A673 (cell line): ENCODE data around the gene RGS3. TPM values are rescaled to one million over a fixed set of nuclear protein-coding genes. Genes with fewer than 3 reads are reported as not detected.

Experiments
- BruUV-seq: library from RNA; stranded (reverse); fragments of 400-500 nt; replicated peaks from 2 replicates; lab custom pipeline; 2021; lab: Mats Ljungman, UMichigan
- CTCF ChIA-PET: fragments of 300-600 bp; sonication (Branson Sonifier 250); formaldehyde crosslinking; loops from one replicate; lab custom pipeline; 2022; ENCODE audit warnings: antibody characterized with exemption; lab: Charles Lee
- POLR2A ChIA-PET: fragments of 300-600 bp; sonication (Branson Sonifier 250); formaldehyde crosslinking; loops from one replicate; lab custom pipeline; 2022; ENCODE audit warnings: antibody characterized with exemption; ENCODE audit not compliant: low non-redundant PET; lab: Charles Lee
- DNase-seq: peaks from one replicate; pipeline ENCODE4 v3.0.0-alpha.2; 2015; ENCODE audit warnings: low spot score
- H3K27ac ChIP-seq: fragments of 200-600 bp; sonication (generic); 2 replicates; pipeline ENCODE4 v1.5.1; 2016; ENCODE audit warnings: mixed run types, low read depth, mild to moderate bottlenecking, mixed read lengths, antibody characterized with exemption, low read length; ENCODE audit not compliant: poor library complexity, severe bottlenecking
- H3K27me3 ChIP-seq: fragments of 200-600 bp; sonication (generic); replicated peaks from 2 replicates; pipeline ENCODE4 v1.6.1; 2017; ENCODE audit warnings: mixed run types, low read depth, mild to moderate bottlenecking, mixed read lengths, antibody characterized with exemption, low read length; ENCODE audit not compliant: insufficient read depth, poor library complexity
- H3K36me3 ChIP-seq: fragments of 200-600 bp; sonication (generic); 2 replicates; pipeline ENCODE4 v1.6.1; 2016; ENCODE audit warnings: mixed run types, mild to moderate bottlenecking, mixed read lengths, antibody characterized with exemption, low read length; ENCODE audit not compliant: insufficient read depth, poor library complexity, severe bottlenecking
- H3K4me1 ChIP-seq: fragments of 200-600 bp; sonication (generic); 2 replicates; pipeline ENCODE4 v1.6.1; 2017; ENCODE audit warnings: mixed run types, mild to moderate bottlenecking, mixed read lengths, antibody characterized with exemption, low read length; ENCODE audit not compliant: insufficient read depth, poor library complexity, severe bottlenecking
- H3K4me3 ChIP-seq: fragments of 200-600 bp; sonication (generic); 2 replicates; pipeline ENCODE4 v1.5.1; 2016; ENCODE audit warnings: low read depth, mixed run types, mild to moderate bottlenecking, mixed read lengths, low read length; ENCODE audit not compliant: poor library complexity, severe bottlenecking
- H3K9me3 ChIP-seq: fragments of 200-600 bp; sonication (generic); 2 replicates; pipeline ENCODE4 v1.6.1; 2016; ENCODE audit warnings: mixed run types, low read depth, mild to moderate bottlenecking, mixed read lengths, antibody characterized with exemption, low read length; ENCODE audit not compliant: poor library complexity, severe bottlenecking
- EZH2 ChIP-seq: fragments of 200-600 bp; sonication (generic); IDR thresholded peaks from 2 replicates; pipeline ENCODE4 v1.6.1; 2017; ENCODE audit warnings: borderline replicate concordance, low read depth, mild to moderate bottlenecking, mixed read lengths, antibody characterized with exemption, low read length; ENCODE audit not compliant: poor library complexity, severe bottlenecking
- intact Hi-C: fragments of 100-400 bp; cut with micrococcal nuclease; formaldehyde crosslinking; loops from one replicate; pipeline ENCODE4 v1.10.0; 2022; ENCODE audit not compliant: unreplicated experiment
- total RNA-seq: library from RNA; stranded (reverse); gene quantifications from 2 replicates; pipeline ENCODE4 v1.2.3, GENCODE V29; 2021
- TF ChIP-seq, protein P1 (sequence below): fragments of 300-800, 200-600 bp; sonication (generic); conservative IDR thresholded peaks from 2 replicates; pipeline ENCODE4 v1.5.1; 2017; ENCODE audit warnings: low read depth, mild to moderate bottlenecking, antibody characterized with exemption, low read length, moderate library complexity, mixed read lengths

The RGS3 gene
- total RNA-seq, 1 experiment from 2014 or later: 19.2 TPM

DNA sequence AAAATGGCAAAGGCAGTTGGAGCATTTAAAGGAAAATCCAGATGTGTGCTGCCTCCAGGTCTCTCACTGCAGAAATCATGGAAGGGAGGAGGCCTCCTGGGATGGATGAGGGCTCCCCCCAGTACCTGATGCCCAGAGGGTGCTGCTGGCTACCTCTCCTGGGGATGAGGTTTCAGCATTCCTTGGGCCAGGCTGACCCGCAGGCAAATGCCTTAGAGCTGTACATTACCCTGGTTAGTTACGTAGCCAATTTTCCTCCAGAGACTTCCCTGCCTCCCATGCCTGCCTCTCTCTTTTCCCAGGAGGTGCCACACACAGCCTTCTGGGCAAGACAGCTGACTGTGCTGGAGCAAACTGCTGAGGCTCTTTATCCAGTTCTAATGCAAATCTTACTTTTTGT is 65.3 kb downstream of the RGS3 start:
- Histone ChIP-seq H3K36me3 (no peaks in the 10 kb centered on the region), H3K27me3 (no peaks in the 10 kb centered on the region), H3K4me3 (no peak overlapping the region), H3K27ac (no peak overlapping the region), H3K4me1 (no peaks in the 10 kb centered on the region), H3K9me3 (no peaks in the 10 kb centered on the region)
- TF ChIP-seq EZH2: no peak
- TF ChIP-seq, protein P1, sequence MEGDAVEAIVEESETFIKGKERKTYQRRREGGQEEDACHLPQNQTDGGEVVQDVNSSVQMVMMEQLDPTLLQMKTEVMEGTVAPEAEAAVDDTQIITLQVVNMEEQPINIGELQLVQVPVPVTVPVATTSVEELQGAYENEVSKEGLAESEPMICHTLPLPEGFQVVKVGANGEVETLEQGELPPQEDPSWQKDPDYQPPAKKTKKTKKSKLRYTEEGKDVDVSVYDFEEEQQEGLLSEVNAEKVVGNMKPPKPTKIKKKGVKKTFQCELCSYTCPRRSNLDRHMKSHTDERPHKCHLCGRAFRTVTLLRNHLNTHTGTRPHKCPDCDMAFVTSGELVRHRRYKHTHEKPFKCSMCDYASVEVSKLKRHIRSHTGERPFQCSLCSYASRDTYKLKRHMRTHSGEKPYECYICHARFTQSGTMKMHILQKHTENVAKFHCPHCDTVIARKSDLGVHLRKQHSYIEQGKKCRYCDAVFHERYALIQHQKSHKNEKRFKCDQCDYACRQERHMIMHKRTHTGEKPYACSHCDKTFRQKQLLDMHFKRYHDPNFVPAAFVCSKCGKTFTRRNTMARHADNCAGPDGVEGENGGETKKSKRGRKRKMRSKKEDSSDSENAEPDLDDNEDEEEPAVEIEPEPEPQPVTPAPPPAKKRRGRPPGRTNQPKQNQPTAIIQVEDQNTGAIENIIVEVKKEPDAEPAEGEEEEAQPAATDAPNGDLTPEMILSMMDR: no peak
- CTCF ChIA-PET: no interaction called here
- BruUV-seq: no TSS peak
- no peak for DNase-seq
- intact Hi-C loops: no loop called here
- POLR2A ChIA-PET: no interaction called here

DNA sequence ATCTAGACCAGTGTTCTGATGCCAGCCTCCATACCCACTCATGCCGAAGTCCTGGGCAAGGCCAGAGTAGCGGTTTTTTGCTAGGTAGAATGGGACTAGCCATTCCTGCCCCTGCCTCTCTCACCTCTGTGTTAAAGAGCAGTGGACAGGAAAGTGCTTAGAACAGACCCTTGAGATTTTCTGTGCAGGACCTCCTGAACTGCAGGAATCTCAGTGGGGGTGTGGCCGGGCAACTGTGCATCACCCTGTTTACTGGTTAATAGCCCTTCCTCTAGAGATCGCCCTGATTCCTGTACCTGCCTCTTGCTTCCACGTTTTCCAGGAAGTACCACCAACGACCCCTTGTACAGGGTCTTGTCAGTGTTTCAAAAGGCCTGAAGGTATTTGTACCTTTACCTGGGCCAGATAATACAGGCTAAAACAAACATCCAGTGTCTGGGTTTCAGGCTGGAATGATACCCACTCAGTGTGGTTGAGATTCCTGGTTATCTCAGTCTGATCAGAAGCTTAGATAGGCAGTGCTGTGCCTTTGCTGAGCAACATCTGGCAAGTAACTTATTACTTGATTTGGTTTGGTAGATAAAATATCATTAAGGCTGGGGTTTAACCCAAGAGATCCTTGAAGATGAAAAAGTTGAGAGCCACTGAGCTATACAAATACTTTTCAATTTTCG is 65.9 kb downstream of the RGS3 start:
- ChIA-PET CTCF (no interaction called here), POLR2A (no interaction called here)
- BruUV-seq: no TSS peak
- Histone ChIP-seq H3K27me3 (no peaks in the 10 kb centered on the region), H3K36me3 (no peaks in the 10 kb centered on the region), H3K9me3 (no peaks in the 10 kb centered on the region), H3K4me3 (no peak overlapping the region), H3K27ac (no peak overlapping the region), H3K4me1 (no peaks in the 10 kb centered on the region)
- intact Hi-C loops: no loop called here
- DNase-seq: no peak
- TF ChIP-seq, protein P1: no peak
- no peak for TF ChIP-seq EZH2

DNA sequence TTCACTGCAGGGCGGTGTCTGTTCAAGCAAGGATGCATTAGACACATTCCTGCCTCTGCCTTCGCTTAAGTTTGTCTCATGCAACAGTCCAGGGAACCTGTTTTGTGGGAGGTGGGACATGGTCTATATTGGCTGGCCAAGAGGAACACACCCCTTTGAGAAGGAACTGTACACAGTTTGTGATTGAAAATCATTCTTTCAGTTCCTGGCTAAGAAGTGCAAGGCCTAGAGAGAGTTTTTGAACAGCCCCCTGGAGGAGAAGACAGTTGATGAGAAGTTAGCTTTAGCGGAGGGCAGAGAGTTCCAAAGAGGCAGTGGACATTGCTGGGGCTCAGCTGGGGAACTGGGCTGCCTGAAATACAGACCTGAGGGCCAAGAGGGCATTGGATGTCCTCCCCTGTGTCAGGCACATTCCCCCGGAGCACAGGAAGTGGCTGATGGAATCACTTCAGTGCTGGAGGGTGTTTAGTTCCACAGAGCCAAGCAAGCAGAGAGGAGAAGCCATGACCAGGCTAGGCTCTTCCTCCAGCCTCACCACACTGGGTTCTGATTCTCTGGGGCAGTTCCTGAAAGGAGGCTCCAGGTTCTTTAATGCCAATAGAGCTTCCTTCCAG is 66.6 kb downstream of the RGS3 start:
- Histone ChIP-seq H3K27me3 (no peaks in the 10 kb centered on the region), H3K4me3 (no peak overlapping the region), H3K27ac (no peak overlapping the region), H3K4me1 (no peaks in the 10 kb centered on the region), H3K9me3 (no peaks in the 10 kb centered on the region), H3K36me3 (no peaks in the 10 kb centered on the region)
- TF ChIP-seq, protein P1: no peak
- no peak for TF ChIP-seq EZH2
- ChIA-PET CTCF (no interaction called here), POLR2A (no interaction called here)
- intact Hi-C loops: no loop called here
- no peak for DNase-seq
- BruUV-seq: no TSS peak
